Pancreas (tissue), 10 donors: ENCODE results near the gene EYA4. TPM values are rescaled to one million over a fixed set of nuclear protein-coding genes. Genes with fewer than 3 reads are reported as not detected.

Experiments used
- ATAC-seq, 4 donors: fragments of 200-7000 bp; cut with Tn5 transposase; one replicate each; pipeline versions ENCODE4 v1.8.0 to v1.9.1; 2020; ENCODE audit warnings: mild to moderate bottlenecking in 4 of 4, moderate library complexity in 4 of 4
- DNase-seq, 6 donors: peaks; one replicate each; pipeline ENCODE4 v3.0.0-alpha.2; 2020
- FAIRE-seq: peaks from 2 replicates; lab custom pipeline; 2012; peaks lifted over from hg19 to GRCh38; lab: Jason Lieb, UNC
- H3K27ac ChIP-seq, 4 donors: fragments of 200-600 bp; sonication (generic); 1 replicate in 3 of 4; 2 replicates in 1 of 4; pipeline versions ENCODE4 v1.5.0 to v1.8.0; 2020
- H3K27me3 ChIP-seq, 4 donors: fragments of 200-600 bp; one replicate each; pipeline ENCODE4 v1.8.0; 2021
- H3K36me3 ChIP-seq, 3 donors: fragments of 200-600 bp; sonication (generic) in 1 of 3; one replicate each; pipeline versions ENCODE4 v1.5.0 to v1.8.0; 2020 to 2021
- H3K4me1 ChIP-seq, 3 donors: fragments of 200-600 bp; one replicate each; pipeline ENCODE4 v1.8.0; 2021
- H3K4me3 ChIP-seq, 4 donors: fragments of 200-600 bp; sonication (generic) in 2 of 4; one replicate each; pipeline versions ENCODE4 v1.5.0 to v1.8.0; 2020 to 2021
- H3K9me3 ChIP-seq, 4 donors: fragments of 200-600 bp; one replicate each; pipeline ENCODE4 v1.8.0; 2021
- CTCF ChIP-seq, 4 donors: fragments of 200-600 bp; sonication (generic) in 3 of 4; IDR thresholded peaks; one replicate each; pipeline versions ENCODE4 v1.5.0 to v1.8.0; 2021; ENCODE audit warnings: antibody characterized with exemption in 4 of 4
- WGBS, 2 donors: extraction: QIAGEN DNeasy Blood & Tissue Kit; methylation state at CpG; one replicate each; pipeline ENCODE4 v1.1.7; 2013; 5-methylcytosine and 5-hydroxymethylcytosine counted together
- intact Hi-C, 3 donors: fragments of 100-400 bp; cut with DNase I; formaldehyde crosslinking; loops; one replicate each; pipeline versions ENCODE4 v1.11.1 to v1.14.2; 2022
- polyA plus RNA-seq, 2 donors: library from polyadenylated mRNA; stranded (reverse); fragments of 200-250 nt; gene quantifications; one replicate each; pipeline ENCODE4 v1.2.3, GENCODE V29; 2013
- total RNA-seq, 6 donors: library from RNA; stranded (reverse); fragmentation: NEBNext Ultra II Directional in 4 of 6; extraction: Animal tissue kit (Norgen Biotek cat#: 25700) in 4 of 6; gene quantifications; one replicate each; pipeline versions ENCODE4 v1.2.1 to v1.2.4, GENCODE V29; 2021 to 2023
- donor health status: healthy with polysubstance abuse.
- donor health status: DM: no; HTN: no; CAD: no; lungs with moderate emphysema.
- donor health status: DM: no; HTN: no; CAD: no.
- donor health status: control.
- donor health status: control.
- donor health status: Bipolar disorder and iron deficiency.
- donor health status: DM: yes; HTN: yes; CAD: no.
- donor health status: DM: no; HTN: no; CAD: no.
- donor health status: DM: no; HTN: no; CAD: no.
- donor health status: DM: yes; HTN: yes; CAD: no.

Gene EYA4
- total and polyA plus RNA-seq, 8 donors: 0.08 to 1.3 (median 0.19) TPM

GRCh38 chr6:133341607-133342158 is 100.5 kb downstream of the EYA4 start:
- ATAC-seq (peak in 3 of 4 donors; percentile 70 to 83 (median 75)), DNase-seq (no peak), FAIRE-seq (no peak)
- H3K4me1 ChIP-seq: no peaks in the 10 kb centered on the region
- intact Hi-C loops: no loop called here
- H3K9me3 ChIP-seq: no peaks in the 10 kb centered on the region
- no peaks in the 10 kb centered on the region for H3K27me3 ChIP-seq
- no peak overlapping the region for H3K4me3 ChIP-seq
- H3K36me3 ChIP-seq: no peaks in the 10 kb centered on the region
- 8 to 9% methylated on average over 1 of the region's 1 CpG for WGBS, 2 donors
- no peak for TF ChIP-seq CTCF (IDR thresholded peaks at IDR 0.05)
- peak overlapping the region in 1 of 4 donors; percentile 28 for H3K27ac ChIP-seq

- Histone ChIP-seq H3K9me3 (no peaks in the 10 kb centered on the region), H3K27me3 (no peaks in the 10 kb centered on the region), H3K4me1 (no peaks in the 10 kb centered on the region), H3K36me3 (no peaks in the 10 kb centered on the region), H3K4me3 (no peak overlapping the region), H3K27ac (no peak overlapping the region)
- DNase-seq (no peak), FAIRE-seq (no peak), ATAC-seq (no peak)
- TF ChIP-seq CTCF (IDR thresholded peaks at IDR 0.05): no peak
- intact Hi-C loops: no loop called here
- WGBS, 2 donors: 60 to 63% methylated on average over 3 of the region's 3 CpGs
Measured at GRCh38 chr6:133343220-133343619, 102.1 kb downstream of the EYA4 start.

- ATAC-seq (no peak), FAIRE-seq (no peak), DNase-seq (no peak)
- Histone ChIP-seq H3K4me1 (no peaks in the 10 kb centered on the region), H3K4me3 (no peak overlapping the region), H3K27ac (no peak overlapping the region), H3K36me3 (no peaks in the 10 kb centered on the region), H3K9me3 (no peaks in the 10 kb centered on the region), H3K27me3 (no peaks in the 10 kb centered on the region)
- WGBS, 2 donors: 47 to 61% methylated on average over 3 of the region's 3 CpGs
- intact Hi-C loops: no loop called here
- TF ChIP-seq CTCF (IDR thresholded peaks at IDR 0.05): no peak
Measured at GRCh38 chr6:133348846-133349245, 107.7 kb downstream of the EYA4 start.

GRCh38 chr6:133350928-133351327 is 109.8 kb downstream of the EYA4 start:
- Histone ChIP-seq H3K27ac (no peak overlapping the region), H3K9me3 (no peaks in the 10 kb centered on the region), H3K27me3 (no peaks in the 10 kb centered on the region), H3K4me3 (no peak overlapping the region), H3K4me1 (no peaks in the 10 kb centered on the region), H3K36me3 (no peaks in the 10 kb centered on the region)
- intact Hi-C loops: no loop called here
- FAIRE-seq (no peak), ATAC-seq (no peak), DNase-seq (no peak)
- WGBS, 2 donors: 82 to 92% methylated on average over 2 of the region's 2 CpGs
- no peak for TF ChIP-seq CTCF (IDR thresholded peaks at IDR 0.05)

GRCh38 chr6:133352046-133352445 is 110.9 kb downstream of the EYA4 start:
- Histone ChIP-seq H3K27me3 (no peaks in the 10 kb centered on the region), H3K9me3 (no peaks in the 10 kb centered on the region), H3K4me1 (no peaks in the 10 kb centered on the region), H3K4me3 (no peak overlapping the region), H3K36me3 (no peaks in the 10 kb centered on the region), H3K27ac (no peak overlapping the region)
- ATAC-seq: no peak
- WGBS, 2 donors: 53 to 70% methylated on average over 1 of the region's 1 CpG
- no peak for FAIRE-seq
- no peak for TF ChIP-seq CTCF (IDR thresholded peaks at IDR 0.05)
- DNase-seq: no peak
- intact Hi-C loops: no loop called here
